ENCODE results near the gene BPIFB3. TPM values are rescaled to one million over a fixed set of nuclear protein-coding genes. Genes with fewer than 3 reads are reported as not detected.
"Not testable (repeated sequence)": the region's sequence is repeated elsewhere in the genome, so short reads cannot be mapped to it uniquely, and the experiment has no call there.

Gene BPIFB3
- total and polyA plus RNA-seq, 7 donors, result not detected

GRCh38 chr20:33112547-33113386 lies 59.1 kb downstream of the BPIFB3 start:
- intact Hi-C loops (cut with DNase I), result no loop called here
- Histone ChIP-seq H3K9me3 (no peaks in the 10 kb centered on the region), H3K4me1 (no peaks in the 10 kb centered on the region), H3K4me3 (no peak overlapping the region), H3K27ac (no peak overlapping the region), H3K27me3 (ENCODE audit: insufficient read depth in 3 of 3, low read length in 2 of 3) (no peaks in the 10 kb centered on the region), H3K36me3 (ENCODE audit: insufficient read depth in 1 of 2, low read depth in 1 of 2) (no peaks in the 10 kb centered on the region)
- DNase-seq, result no peak
- ATAC-seq, result no peak
- TF ChIP-seq, protein P1, sequence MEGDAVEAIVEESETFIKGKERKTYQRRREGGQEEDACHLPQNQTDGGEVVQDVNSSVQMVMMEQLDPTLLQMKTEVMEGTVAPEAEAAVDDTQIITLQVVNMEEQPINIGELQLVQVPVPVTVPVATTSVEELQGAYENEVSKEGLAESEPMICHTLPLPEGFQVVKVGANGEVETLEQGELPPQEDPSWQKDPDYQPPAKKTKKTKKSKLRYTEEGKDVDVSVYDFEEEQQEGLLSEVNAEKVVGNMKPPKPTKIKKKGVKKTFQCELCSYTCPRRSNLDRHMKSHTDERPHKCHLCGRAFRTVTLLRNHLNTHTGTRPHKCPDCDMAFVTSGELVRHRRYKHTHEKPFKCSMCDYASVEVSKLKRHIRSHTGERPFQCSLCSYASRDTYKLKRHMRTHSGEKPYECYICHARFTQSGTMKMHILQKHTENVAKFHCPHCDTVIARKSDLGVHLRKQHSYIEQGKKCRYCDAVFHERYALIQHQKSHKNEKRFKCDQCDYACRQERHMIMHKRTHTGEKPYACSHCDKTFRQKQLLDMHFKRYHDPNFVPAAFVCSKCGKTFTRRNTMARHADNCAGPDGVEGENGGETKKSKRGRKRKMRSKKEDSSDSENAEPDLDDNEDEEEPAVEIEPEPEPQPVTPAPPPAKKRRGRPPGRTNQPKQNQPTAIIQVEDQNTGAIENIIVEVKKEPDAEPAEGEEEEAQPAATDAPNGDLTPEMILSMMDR (IDR thresholded peaks at IDR 0.05), result no peak
- 72 to 85% (median 73%) methylated on average over 7 of the region's 7 CpGs for WGBS, 3 donors

- intact Hi-C loops (cut with DNase I), result no loop called here
- no peaks in the 10 kb centered on the region for H3K9me3 ChIP-seq
- H3K4me3 ChIP-seq, result no peak overlapping the region
- no peak overlapping the region for H3K27ac ChIP-seq
- TF ChIP-seq, protein P1 (IDR thresholded peaks at IDR 0.05), result no peak
- ATAC-seq (no peak), DNase-seq (no peak)
- WGBS, 3 donors, result 28 to 50% (median 33%) methylated on average over 6 of the region's 6 CpGs
- H3K4me1 ChIP-seq, result no peaks in the 10 kb centered on the region
- H3K36me3 ChIP-seq (ENCODE audit: insufficient read depth in 1 of 2, low read depth in 1 of 2), result no peaks in the 10 kb centered on the region
- peaks cover 0 to 5% (median 0%) of the 10 kb centered on the region in 3 donors for H3K27me3 ChIP-seq (ENCODE audit: insufficient read depth in 3 of 3, low read length in 2 of 3)
These were observed 59.7 kb downstream of the BPIFB3 start for GRCh38 chr20:33113387-33113908.

DNA sequence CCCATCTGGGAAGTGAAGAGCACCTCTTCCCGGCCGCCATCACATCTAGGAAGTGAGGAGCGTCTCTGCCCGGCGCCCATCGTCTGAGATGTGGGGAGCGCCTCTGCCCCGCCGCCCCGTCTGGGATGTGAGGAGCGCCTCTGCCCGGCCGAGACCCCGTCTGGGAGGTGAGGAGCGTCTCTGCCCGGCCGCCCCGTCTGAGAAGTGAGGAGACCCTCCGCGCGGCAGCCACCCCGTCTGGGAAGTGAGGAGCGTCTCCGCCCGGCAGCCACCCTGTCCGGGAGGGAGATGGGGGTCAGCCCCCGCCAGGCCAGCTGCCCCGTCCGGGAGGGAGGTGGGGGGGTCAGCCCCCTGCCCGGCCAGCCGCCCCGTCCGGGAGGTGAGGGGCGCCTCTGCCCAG lies 61.8 kb downstream of the BPIFB3 start:
- DNase-seq; H3K27me3 ChIP-seq (ENCODE audit: insufficient read depth in 3 of 3, low read length in 2 of 3); H3K36me3 ChIP-seq (ENCODE audit: insufficient read depth in 1 of 2, low read depth in 1 of 2); H3K27ac ChIP-seq; H3K4me3 ChIP-seq; H3K4me1 ChIP-seq; ATAC-seq; intact Hi-C loops (cut with DNase I); H3K9me3 ChIP-seq: not testable (repeated sequence)
- WGBS, 3 donors, result 89 to 93% (median 93%) methylated on average over 12 to 31 of the region's 34 CpGs

- ATAC-seq, result no peak
- H3K36me3 ChIP-seq (ENCODE audit: insufficient read depth in 1 of 2, low read depth in 1 of 2), result no peaks in the 10 kb centered on the region
- intact Hi-C loops (cut with DNase I), result no loop called here
These were observed 66.3 kb downstream of the BPIFB3 start for GRCh38 chr20:33119725-33120720.

More at GRCh38 chr20:33119725-33120720, 66.3 kb downstream of the BPIFB3 start:
- no peaks in the 10 kb centered on the region for H3K4me1 ChIP-seq
- WGBS, 3 donors, result 45 to 52% (median 49%) methylated on average over 3 of the region's 3 CpGs
- TF ChIP-seq, protein P1 (IDR thresholded peaks at IDR 0.05), result no peak
- H3K27me3 ChIP-seq (ENCODE audit: insufficient read depth in 3 of 3, low read length in 2 of 3), result peaks cover 0 to 9% (median 0%) of the 10 kb centered on the region in 3 donors
- DNase-seq, result no peak
- H3K4me3 ChIP-seq, result no peak overlapping the region
- no peak overlapping the region for H3K27ac ChIP-seq
- H3K9me3 ChIP-seq, result no peaks in the 10 kb centered on the region
